Posterior cingulate gyrus (tissue), 11 donors: ENCODE measurements around the gene DIAPH1.

Experiments used
- DNase-seq, 10 donors: peaks; one replicate each; pipeline versions ENCODE4 v3.0.0 to v3.0.0-alpha.2; 2020 to 2021; ENCODE audit warnings: mixed read lengths in 3 of 10
- intact Hi-C: fragments of 100-400 bp; cut with DNase I; formaldehyde crosslinking; loops from one replicate; pipeline ENCODE4 v1.15.1; 2023

DIAPH1 gene

GRCh38 chr5:141525653-141526052 is 93.1 kb downstream of the DIAPH1 start:
- DNase-seq: no peak
- intact Hi-C loops: loop anchor here (2.0 kb wide), 2 partner anchors 31 to 51 kb away; partner anchors contain the start of gene PCDHGC3

DNA sequence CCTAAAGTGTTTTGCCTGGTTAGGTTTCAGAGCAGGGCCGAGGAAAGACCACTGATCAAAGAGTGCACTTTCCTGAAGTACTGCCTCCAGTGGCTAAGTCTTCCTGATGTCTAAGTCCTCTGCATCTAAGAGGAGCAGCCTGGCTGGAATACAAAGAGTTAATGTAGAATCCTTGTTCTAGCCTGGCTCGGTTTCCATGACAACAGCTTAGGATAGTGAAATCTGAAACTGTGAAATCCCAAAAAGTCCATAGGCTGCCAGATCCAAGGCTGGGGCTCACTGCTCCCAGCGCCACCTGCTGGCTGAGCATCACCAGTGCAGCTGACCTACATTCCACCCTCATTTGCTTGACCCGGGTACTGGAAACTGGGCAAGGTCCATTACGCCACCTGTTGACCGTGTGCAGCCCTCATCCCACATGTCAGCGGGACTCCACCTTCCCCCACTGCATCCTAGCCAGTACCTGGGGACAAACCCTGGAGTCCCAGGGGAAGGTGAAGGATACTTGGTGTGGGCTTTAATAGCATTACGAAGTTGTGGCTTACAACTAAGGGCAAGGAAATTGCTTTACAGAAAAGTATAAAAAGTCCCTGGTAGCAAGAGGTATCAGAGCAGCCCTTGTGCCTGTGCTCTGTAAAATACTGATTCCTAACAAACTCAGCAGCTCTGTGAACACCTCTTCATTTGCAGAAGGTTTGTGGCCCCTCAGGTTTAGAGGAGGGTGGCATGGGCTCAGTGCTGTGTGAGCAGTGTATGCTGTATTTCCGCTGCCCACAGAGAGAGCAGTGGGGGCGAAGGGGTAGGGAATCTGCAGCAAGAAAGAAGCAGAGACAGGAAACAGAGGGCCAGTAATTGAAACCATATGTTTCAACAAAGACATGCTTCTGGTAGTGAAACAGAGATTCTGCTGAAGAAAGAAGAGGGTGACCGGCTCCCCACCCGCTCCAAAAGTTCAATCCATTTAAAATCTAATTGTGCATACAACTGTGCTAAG is 93.9 kb downstream of the DIAPH1 start:
- DNase-seq: peak; percentile 67 to 97 (median 80)
- intact Hi-C loops: loop anchor here (2.0 to 5.0 kb wide), 3 partner anchors 32 to 108 kb away; partner anchors contain the start of genes PCDHGB7 and PCDHGC3

- no peak for DNase-seq
- intact Hi-C loops: loop anchor here (2.0 to 5.0 kb wide), 3 partner anchors 33 to 107 kb away; partner anchors contain the start of genes PCDHGB7 and PCDHGC3
Observed at GRCh38 chr5:141523991-141524390, 94.8 kb downstream of the DIAPH1 start.

DNA sequence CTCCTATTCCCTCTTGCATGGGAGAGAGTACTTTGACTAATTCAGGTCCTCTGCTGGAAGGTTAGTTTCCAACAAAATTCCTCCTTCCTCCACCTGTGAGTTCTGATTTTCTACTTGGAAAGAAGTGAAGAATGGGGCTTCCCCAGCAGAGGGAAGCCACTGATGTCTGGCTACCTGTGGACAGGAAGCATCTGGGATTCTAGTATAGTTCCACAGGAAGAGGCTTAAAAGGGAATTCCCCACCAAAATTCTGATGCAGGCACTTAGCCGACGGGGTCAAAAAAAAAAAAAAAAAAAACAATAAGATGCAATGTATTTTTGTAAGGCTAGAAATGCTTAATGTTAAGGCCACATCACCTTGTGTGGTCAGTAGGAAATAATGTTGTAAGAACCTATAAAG is 96.5 kb downstream of the DIAPH1 start:
- intact Hi-C loops: loop anchor here (5.0 kb wide), 1 partner anchor 105 kb away; the partner anchor contains the start of gene PCDHGB7
- DNase-seq: peak in 1 of 10 donors; percentile 8

DNA sequence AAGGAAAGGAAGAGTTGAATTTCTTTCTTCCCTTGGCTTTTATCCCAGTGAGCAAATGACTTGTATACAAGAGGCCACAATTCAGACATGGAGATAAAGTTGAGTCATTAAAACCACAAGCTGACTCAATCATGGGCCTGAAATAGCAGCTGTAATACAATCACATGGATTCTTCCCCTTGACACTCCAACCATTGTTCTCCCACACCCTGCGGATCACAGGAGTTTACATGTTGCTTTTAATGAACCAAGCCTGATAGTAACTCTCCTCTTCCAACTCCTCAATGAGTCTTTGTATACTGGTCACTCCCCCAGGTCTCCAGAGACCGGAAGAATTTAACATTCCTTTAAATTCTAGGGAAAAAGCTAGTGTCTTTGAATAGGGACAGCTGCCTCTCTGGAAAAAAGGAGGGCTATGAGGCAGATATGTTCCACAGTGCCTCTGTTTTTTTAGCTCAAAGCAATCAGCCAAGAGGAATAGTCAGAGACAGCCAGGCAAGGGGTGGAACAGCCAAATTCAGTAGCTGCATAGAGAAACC is 97.5 kb downstream of the DIAPH1 start:
- peak in 1 of 10 donors; percentile 63 for DNase-seq
- intact Hi-C loops: loop anchor here (5.0 kb wide), 1 partner anchor 104 kb away; the partner anchor contains the start of gene PCDHGB7

- peak in 1 of 10 donors; percentile 3 for DNase-seq
- intact Hi-C loops: loop anchor here (5.0 kb wide), 1 partner anchor 103 kb away; the partner anchor contains the start of gene PCDHGB7
Observed at GRCh38 chr5:141519605-141520565, 98.9 kb downstream of the DIAPH1 start.

- no peak for DNase-seq
- intact Hi-C loops: no loop called here
Observed at GRCh38 chr5:141518618-141519015, 100.2 kb downstream of the DIAPH1 start.

DNA sequence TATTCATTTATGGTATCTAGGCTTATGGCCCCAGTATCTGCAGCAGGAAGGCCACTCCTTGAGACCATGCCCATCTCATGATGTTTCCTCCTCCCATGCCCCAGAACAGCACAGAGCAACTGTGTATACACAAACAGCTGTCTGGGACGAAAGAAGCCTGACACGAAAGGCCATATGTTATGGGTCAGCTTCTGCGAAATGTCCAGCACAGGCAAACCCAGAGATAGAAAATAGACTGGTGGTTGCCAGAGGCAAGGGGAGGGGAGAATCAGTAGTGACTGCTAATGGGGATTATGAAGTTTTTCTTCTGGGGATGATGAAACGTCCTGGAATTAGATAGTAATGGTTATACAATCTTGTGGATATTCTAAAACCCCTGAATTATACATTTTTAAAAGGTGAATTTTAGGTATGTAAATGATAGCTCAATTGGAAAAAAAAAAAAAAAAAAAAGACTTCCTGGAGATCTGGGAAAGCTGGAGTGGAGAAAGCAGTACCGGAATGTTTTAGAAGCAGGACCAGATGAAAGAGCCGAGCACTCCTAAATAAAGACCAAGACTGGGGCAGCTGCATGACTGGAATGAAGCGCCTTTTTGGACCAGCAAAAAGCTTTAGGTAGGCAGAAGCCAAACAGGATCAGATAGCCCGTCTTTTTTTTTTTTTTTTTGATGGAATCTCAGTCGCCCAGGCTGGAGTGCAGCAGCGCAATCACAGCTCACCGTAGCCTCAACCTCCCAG is 100.8 kb downstream of the DIAPH1 start:
- intact Hi-C loops: no loop called here
- DNase-seq: peak in 1 of 10 donors; percentile 35

GRCh38 chr5:141517312-141517711 is 101.5 kb downstream of the DIAPH1 start:
- intact Hi-C loops: no loop called here
- DNase-seq: peak in 1 of 10 donors; percentile 32

GRCh38 chr5:141516672-141517025 is 102.2 kb downstream of the DIAPH1 start:
- intact Hi-C loops: no loop called here
- DNase-seq: peak in 1 of 10 donors; percentile 83

DNA sequence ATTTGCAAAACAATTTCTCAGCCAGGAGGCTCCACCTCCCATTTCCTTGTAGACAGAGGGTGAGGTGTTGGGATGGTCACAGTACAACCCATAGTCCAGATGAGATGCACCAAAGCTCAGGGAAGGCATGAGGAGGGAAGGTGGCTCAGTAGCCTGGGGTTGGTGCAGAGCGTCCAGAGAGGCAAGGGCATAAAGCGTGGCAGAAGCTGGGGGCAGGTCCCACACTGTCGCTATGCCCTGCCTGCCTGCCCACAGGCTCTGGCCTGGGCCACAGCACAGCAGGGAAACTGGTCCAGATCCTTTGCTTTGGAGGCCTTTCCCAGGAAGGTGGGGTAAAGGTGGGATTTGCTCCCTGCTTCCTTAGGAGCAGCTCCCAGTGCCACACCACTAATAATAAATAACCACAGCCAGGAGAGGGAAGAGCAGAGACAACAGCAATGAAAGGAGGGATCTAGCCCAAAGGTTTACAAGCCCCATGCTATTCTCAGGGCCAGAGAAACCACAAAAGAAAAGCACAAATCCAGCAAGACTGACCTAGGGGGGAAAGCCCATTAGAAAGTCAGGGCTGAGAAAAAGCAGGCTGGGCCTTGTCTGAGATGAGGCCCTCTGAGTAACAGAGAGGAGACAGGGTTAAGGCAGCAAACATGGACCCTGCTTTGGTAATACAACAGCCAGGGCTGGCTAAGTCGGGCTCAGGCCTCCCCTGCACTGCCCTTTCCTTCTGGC is 102.7 kb downstream of the DIAPH1 start:
- intact Hi-C loops: no loop called here
- DNase-seq: peak in 1 of 10 donors; percentile 75

- DNase-seq: peak in 1 of 10 donors; percentile 51
- intact Hi-C loops: no loop called here
Observed at GRCh38 chr5:141515141-141515540, 103.7 kb downstream of the DIAPH1 start.

DNA sequence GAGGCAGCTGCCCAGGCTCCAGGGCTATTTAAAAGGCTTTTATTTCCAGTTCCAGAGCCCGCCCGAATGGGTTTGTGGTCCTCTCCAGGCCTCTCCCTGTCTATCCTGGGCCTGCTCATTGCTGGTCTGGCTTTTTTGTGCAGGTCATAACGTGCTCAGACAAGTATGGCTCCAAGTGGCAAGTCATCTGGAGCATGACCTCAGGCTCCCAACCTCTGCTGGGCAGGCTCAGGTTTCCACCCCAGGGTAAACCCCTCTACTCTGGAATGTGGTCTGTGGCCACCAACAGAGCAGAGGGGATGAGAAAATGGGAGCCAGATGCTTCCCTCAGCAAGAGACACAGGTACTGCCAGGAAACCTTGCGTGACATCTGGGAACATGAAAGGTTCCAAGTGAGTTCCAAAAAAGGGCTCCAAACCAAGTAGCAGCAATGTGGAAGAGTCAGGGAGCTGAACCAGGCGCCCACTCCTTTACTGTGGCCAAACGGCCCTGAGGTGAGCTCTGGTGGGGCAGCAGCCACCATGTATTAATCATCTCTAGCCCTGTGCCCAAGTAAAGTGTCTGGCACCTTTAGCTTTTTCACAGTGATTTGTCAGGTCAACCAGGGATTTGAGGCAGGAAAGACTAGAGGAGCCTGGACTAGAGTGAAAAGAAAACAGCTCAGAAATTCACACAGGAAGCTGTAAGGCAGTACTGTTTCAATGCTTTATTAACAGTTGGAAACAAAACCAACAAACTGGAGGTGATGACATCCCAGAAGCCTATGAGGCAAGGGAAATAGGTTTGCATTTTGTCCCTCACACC is 104.3 kb downstream of the DIAPH1 start:
- peak in 1 of 10 donors; percentile 67 for DNase-seq
- intact Hi-C loops: no loop called here

DNA sequence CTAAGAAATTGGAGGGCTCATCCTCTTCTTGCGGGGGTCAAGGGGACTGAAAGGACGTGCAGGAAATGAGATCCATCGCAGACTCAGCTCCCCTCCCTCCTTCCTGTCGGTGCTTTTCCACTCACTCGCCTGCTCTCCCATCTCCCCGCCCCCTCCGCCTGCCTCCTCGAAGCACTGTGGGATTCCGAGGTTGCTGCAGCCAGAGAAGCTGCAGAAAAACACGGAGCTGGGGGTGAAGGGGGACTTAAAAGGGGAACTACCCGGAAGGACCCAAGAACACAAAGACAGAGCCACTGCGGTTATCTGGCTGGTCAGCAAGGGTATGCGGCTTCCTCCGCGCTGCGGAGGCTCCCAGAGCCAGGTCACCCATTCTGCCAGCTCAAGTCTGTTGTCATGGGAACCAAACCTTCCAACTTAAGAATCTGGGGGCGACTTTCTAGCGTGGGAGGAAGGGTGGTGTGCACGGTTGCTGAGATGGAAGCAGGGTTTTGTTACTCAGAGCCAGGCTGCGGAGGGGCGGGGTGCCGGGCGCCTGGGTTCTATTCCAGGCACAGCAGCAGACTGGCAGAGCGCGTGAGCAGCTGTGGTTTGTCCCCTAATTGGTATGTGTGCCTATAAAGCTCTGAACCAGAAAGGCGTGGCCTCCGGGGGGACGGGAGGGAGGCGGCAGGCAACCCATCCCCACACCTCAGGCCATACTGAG is 105.0 kb downstream of the DIAPH1 start:
- intact Hi-C loops: no loop called here
- DNase-seq: peak; percentile 55 to 98 (median 89)

DNA sequence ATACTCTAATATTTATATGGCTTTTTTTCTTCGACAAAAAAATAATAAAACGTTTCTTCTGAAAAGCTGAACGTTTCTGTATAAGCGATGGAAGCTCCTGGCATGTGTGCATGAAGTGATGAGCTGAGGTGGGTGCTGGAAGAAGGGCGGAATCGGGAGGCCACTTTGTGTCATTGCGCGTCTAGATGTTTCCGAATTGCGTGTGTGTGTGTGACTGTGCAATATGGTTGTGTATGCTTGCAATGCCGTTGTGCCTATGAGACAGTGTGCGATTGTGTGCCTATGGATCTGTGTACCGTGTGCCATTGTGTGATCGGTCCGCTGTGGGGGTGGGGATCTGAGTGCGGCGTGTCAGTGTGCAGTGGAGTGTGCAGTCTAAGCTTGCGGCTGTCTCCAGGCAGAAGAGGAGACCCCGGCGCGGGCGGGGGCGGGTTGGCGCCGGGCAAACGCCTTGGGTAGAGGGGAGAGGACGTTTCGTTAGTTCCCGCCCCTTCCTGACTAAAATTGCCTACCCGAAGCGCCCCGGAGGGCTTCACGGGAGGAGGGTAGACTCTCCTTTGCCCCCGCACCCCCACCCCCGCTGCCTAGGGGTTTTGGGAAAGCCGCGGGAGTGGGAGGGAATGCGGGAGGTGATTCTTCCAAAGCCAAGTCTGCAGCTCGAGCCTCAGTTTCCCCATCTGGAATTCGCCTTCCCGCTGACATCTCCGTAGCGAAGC is 105.7 kb downstream of the DIAPH1 start:
- intact Hi-C loops: no loop called here
- peak in 8 of 10 donors; percentile 62 to 95 (median 72) for DNase-seq

DNA sequence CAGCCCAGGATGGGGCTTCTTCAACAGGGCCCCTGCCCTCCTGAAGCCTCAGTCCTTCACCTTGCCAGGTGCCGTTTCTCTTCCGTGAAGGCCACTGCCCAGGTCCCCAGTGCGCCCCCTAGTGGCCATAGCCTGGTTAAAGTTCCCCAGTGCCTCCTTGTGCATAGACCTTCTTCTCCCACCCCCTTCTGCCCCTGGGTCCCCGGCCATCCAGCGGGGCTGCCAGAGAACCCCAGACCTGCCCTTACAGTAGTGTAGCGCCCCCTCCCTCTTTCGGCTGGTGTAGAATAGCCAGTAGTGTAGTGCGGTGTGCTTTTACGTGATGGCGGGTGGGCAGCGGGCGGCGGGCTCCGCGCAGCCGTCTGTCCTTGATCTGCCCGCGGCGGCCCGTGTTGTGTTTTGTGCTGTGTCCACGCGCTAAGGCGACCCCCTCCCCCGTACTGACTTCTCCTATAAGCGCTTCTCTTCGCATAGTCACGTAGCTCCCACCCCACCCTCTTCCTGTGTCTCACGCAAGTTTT is 106.3 kb downstream of the DIAPH1 start:
- DNase-seq: peak; percentile 64 to 96 (median 84)
- intact Hi-C loops: no loop called here
